GM18519 (cell line): ENCODE results near the gene FGD5.

Experiments
- ATAC-seq: cut with Tn5 transposase; IDR thresholded peaks from one replicate; pipeline ENCODE4 v1.9.1; 2021; ENCODE audit warnings: mild to moderate bottlenecking, moderate library complexity; ENCODE audit not compliant: unreplicated experiment, low FRiP score

FGD5 gene

GRCh38 chr3:14848906-14849305 lies 30.1 kb downstream of the FGD5 start:
- no peak for ATAC-seq

GRCh38 chr3:14849638-14850230 lies 31.0 kb downstream of the FGD5 start:
- no peak for ATAC-seq

GRCh38 chr3:14852058-14852594 lies 33.4 kb downstream of the FGD5 start:
- no peak for ATAC-seq

- no peak for ATAC-seq
Measured at GRCh38 chr3:14852717-14853116, 34.0 kb downstream of the FGD5 start.

- no peak for ATAC-seq
Measured at GRCh38 chr3:14853271-14853951, 34.6 kb downstream of the FGD5 start.

- no peak for ATAC-seq
Measured at GRCh38 chr3:14857506-14857905, 38.7 kb downstream of the FGD5 start.

GRCh38 chr3:14858105-14858504 lies 39.3 kb downstream of the FGD5 start:
- ATAC-seq: no peak

GRCh38 chr3:14859880-14860279 lies 41.1 kb downstream of the FGD5 start:
- no peak for ATAC-seq

GRCh38 chr3:14861031-14861430 lies 42.3 kb downstream of the FGD5 start:
- no peak for ATAC-seq

GRCh38 chr3:14861446-14862302 lies 42.9 kb downstream of the FGD5 start:
- no peak for ATAC-seq

GRCh38 chr3:14862303-14862660 lies 43.5 kb downstream of the FGD5 start:
- ATAC-seq: no peak

GRCh38 chr3:14862661-14863230 lies 44.0 kb downstream of the FGD5 start:
- ATAC-seq: no peak

- ATAC-seq: no peak
Measured at GRCh38 chr3:14863333-14864100, 44.8 kb downstream of the FGD5 start.

GRCh38 chr3:14864131-14864530 lies 45.4 kb downstream of the FGD5 start:
- no peak for ATAC-seq

- no peak for ATAC-seq
Measured at GRCh38 chr3:14866627-14867026, 47.9 kb downstream of the FGD5 start.

- ATAC-seq: no peak
Measured at GRCh38 chr3:14867936-14868570, 49.3 kb downstream of the FGD5 start.

- no peak for ATAC-seq
Measured at GRCh38 chr3:14869917-14870782, 51.4 kb downstream of the FGD5 start.

- ATAC-seq: no peak
Measured at GRCh38 chr3:14870783-14871060, 52.0 kb downstream of the FGD5 start.
